ENCODE data around the gene IGFBP7.

The IGFBP7 gene

DNA sequence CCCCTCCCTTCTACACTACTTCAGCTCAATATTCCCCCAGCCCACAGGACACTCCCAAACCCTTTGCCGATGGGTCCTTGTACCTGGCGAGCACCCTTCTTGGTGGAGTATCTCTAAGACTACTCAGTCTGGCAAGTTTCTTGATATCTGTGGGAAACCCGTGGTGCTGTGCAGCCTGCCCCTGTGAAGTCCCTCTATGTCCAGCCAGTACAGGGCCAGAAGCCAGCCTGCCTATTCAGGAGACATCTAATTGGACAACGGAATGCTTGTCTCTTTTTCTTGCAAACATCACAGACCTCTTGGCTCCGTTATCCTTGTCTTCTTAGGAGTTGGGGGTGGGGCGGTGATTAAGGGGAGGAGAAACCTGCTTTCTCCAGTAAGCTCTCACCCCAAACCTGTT, 3.7 kb upstream of the IGFBP7 start:
- POLR2A ChIA-PET = no interaction called here
- no peak for TF ChIP-seq TARDBP (IDR thresholded peaks at IDR 0.05)
- CTCF ChIA-PET = interaction anchor here (2.1 kb wide), 1 partner anchor 75 kb away, joined by 5 read pairs; no protein-coding TSS in a partner anchor
- no peak for DNase-seq (ENCODE audit: extremely low spot score)

DNA sequence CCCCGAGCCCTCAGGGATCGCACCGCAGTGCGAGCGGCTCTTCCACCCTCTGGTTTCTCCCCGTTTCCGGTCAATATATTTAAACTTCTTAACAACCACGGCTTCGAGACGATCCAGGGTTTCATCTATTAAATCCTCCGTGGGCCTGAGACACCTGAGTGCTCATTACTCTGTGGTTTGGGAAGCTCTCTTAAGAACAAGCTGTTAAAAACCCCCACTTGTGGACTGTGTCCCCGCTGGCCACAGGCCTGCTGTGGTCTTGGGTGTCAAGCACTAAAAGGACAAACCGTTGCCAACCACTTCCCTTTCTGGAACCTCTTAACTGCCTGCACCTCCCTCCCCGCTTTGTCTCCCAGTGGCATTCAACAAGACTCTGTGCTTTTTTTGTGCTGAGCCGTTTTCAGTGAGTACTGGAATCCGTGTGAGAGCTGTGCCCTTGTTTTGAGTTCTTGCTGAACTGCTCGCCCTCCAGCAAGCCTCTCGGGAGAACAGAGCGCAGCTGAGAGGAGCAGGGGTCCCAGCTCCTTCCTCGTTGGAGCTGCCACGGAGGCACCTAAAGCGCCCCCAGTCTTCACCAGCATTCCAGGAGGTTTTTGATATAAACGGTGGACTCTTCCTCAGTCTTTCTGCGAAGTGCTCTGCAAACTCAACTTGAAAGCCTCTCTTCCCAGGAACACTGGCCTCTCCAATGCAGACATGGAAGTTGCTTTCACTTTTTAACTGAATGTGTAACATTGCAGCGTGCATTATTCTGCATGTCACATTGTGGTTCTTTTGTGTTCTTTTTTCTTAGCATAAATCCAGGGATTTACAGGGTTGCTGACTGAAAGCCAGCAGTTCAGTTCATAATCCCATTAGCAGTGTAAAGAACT, 691 bp upstream of the IGFBP7 start:
- TF ChIP-seq, protein P1, sequence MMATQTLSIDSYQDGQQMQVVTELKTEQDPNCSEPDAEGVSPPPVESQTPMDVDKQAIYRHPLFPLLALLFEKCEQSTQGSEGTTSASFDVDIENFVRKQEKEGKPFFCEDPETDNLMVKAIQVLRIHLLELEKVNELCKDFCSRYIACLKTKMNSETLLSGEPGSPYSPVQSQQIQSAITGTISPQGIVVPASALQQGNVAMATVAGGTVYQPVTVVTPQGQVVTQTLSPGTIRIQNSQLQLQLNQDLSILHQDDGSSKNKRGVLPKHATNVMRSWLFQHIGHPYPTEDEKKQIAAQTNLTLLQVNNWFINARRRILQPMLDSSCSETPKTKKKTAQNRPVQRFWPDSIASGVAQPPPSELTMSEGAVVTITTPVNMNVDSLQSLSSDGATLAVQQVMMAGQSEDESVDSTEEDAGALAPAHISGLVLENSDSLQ (IDR thresholded peaks at IDR 0.05) = no peak
- no peak for TF ChIP-seq L3MBTL2 (conservative IDR thresholded peaks at IDR 0.05)
- TF ChIP-seq HDGF (IDR thresholded peaks at IDR 0.05; ENCODE audit: borderline replicate concordance) = no peak
- no peak for TF ChIP-seq FOXA1 (IDR thresholded peaks at IDR 0.05)
- TF ChIP-seq ZNF384 (IDR thresholded peaks at IDR 0.05) = no peak
- no peak for TF ChIP-seq BHLHE40 (IDR thresholded peaks at IDR 0.05; ENCODE audit: borderline replicate concordance)
- TF ChIP-seq TARDBP (IDR thresholded peaks at IDR 0.05) = no peak
- no peak for TF ChIP-seq FOXK2 (IDR thresholded peaks at IDR 0.05)
- TF ChIP-seq SP1 (IDR thresholded peaks at IDR 0.05) = no peak
- ChIA-PET CTCF (no interaction called here), POLR2A (interaction anchor here (0.5 to 1.2 kb wide), 2 partner anchors 8 to 11 kb away, joined by 3 to 4 read pairs; no protein-coding TSS in a partner anchor)
- DNase-seq (ENCODE audit: extremely low spot score) = no peak

DNA sequence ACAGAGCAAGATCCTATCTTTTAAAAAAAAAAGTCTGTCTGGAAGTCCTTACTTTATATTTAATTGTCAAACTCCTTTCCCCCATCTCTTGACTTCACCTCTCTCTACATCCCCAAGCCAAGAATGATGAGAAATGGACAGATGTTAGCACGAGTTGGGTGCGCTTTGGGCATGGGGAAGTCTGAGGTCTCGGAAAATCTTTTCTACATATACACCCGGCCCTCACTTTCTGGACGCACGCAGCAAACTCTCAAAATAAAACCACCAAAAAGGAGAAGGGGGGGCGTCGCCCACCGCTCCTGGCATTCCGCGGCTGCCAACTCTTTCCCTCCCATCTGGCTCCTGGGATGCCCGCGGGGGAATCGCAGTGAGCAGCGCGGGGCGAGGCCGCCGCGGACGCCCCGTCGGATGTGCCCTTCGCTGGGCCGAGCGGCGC, 756 bp downstream of the IGFBP7 start:
- CTCF ChIA-PET = no interaction called here
- DNase-seq (ENCODE audit: extremely low spot score) = no peak
- TF ChIP-seq SP1 (IDR thresholded peaks at IDR 0.05) (no peak), FOXM1 (IDR thresholded peaks at IDR 0.05; ENCODE audit: borderline replicate concordance) (no peak), ELF4 (IDR thresholded peaks at IDR 0.05) (no peak), HDGF (IDR thresholded peaks at IDR 0.05; ENCODE audit: borderline replicate concordance) (no peak), L3MBTL2 (conservative IDR thresholded peaks at IDR 0.05) (no peak), CTBP1 (IDR thresholded peaks at IDR 0.05; ENCODE audit: borderline replicate concordance) (no peak), FOXK2 (IDR thresholded peaks at IDR 0.05) (no peak), NFRKB (IDR thresholded peaks at IDR 0.05) (no peak), TARDBP (IDR thresholded peaks at IDR 0.05) (no peak), BHLHE40 (IDR thresholded peaks at IDR 0.05; ENCODE audit: borderline replicate concordance) (no peak), ARNT (IDR thresholded peaks at IDR 0.05) (no peak), LEF1 (IDR thresholded peaks at IDR 0.05; ENCODE audit: borderline replicate concordance) (no peak), SUZ12 (IDR thresholded peaks at IDR 0.05) (no peak), FOXA1 (IDR thresholded peaks at IDR 0.05) (no peak), ZNF384 (IDR thresholded peaks at IDR 0.05) (no peak)
- TF ChIP-seq, protein P1 (IDR thresholded peaks at IDR 0.05) = no peak
- POLR2A ChIA-PET = no interaction called here

DNA sequence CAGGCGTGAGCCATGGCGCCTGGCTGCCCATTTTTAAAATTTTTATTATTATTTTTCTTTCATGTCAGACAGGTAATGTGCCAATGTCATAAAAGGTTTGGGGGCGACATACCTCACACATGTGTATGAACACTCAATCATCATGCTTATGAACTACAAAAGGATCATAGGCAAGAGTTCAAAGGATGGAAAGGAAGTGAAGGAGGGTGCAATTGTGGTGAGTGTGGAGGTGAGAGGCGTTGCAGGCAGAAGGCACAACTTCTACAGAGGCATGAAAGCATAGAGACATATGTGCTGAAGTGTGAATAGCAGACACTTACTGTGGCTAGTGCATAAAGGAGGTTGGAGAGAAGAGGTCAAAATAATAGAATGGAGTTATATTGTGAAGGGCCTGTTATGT, 4.0 kb downstream of the IGFBP7 start:
- ChIA-PET CTCF (no interaction called here), POLR2A (no interaction called here)
- no peak for DNase-seq (ENCODE audit: extremely low spot score)
- no peak for TF ChIP-seq ELF4 (IDR thresholded peaks at IDR 0.05)
- no peak for TF ChIP-seq TARDBP (IDR thresholded peaks at IDR 0.05)
- no peak for TF ChIP-seq NFRKB (IDR thresholded peaks at IDR 0.05)
- TF ChIP-seq CTBP1 (IDR thresholded peaks at IDR 0.05; ENCODE audit: borderline replicate concordance) = no peak
- no peak for TF ChIP-seq FOXK2 (IDR thresholded peaks at IDR 0.05)
- TF ChIP-seq HDGF (IDR thresholded peaks at IDR 0.05; ENCODE audit: borderline replicate concordance) = no peak
- TF ChIP-seq, protein P1 (IDR thresholded peaks at IDR 0.05) = no peak
- no peak for TF ChIP-seq LEF1 (IDR thresholded peaks at IDR 0.05; ENCODE audit: borderline replicate concordance)
- no peak for TF ChIP-seq SUZ12 (IDR thresholded peaks at IDR 0.05)
- no peak for TF ChIP-seq BHLHE40 (IDR thresholded peaks at IDR 0.05; ENCODE audit: borderline replicate concordance)
- no peak for TF ChIP-seq ZNF384 (IDR thresholded peaks at IDR 0.05)
- no peak for TF ChIP-seq ARNT (IDR thresholded peaks at IDR 0.05)
- no peak for TF ChIP-seq FOXA1 (IDR thresholded peaks at IDR 0.05)
- no peak for TF ChIP-seq SP1 (IDR thresholded peaks at IDR 0.05)
- TF ChIP-seq L3MBTL2 (conservative IDR thresholded peaks at IDR 0.05) = no peak

DNA sequence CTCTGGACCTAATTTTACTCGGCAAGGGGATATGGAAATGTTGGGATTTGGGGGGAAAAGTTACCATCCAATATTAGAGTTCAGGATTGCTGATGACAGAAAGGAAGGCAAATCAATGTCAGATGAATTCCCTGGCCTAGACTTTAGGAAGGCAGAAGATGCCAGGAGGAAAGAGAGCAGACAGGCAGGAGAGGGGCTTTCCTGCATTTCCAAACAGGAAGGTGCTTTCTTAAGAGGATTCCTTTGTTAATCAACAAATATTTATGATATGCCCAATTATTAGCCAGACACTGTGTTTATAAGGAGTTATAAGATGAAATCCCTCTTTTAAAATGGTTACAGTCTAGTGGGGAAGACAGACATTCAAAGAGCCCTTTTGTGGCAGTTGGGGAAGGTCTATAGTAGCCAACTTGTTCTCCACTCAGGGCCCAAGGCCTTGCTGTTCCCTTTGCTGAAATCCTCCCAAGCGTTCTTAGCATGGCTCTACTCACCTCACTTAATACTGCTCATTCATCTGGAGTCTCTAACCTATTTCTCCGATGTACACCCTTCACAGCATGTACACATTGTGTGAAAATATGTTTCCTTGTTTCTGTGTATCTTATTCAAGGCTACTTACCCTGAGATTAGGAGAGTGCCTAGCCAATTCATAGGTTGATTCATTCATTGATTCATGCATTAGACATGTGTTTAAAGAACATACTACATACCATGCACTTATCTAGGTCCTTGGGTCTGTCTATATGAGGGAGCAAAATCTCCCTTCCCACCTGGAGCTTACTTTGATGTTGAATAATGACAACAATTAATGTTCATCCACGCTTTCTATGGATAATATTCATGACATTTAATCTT, 5.3 kb downstream of the IGFBP7 start:
- no peak for DNase-seq (ENCODE audit: extremely low spot score)
- TF ChIP-seq LEF1 (IDR thresholded peaks at IDR 0.05; ENCODE audit: borderline replicate concordance) (no peak), CTBP1 (IDR thresholded peaks at IDR 0.05; ENCODE audit: borderline replicate concordance) (no peak), BHLHE40 (IDR thresholded peaks at IDR 0.05; ENCODE audit: borderline replicate concordance) (no peak), ELF4 (IDR thresholded peaks at IDR 0.05) (no peak), FOXA1 (IDR thresholded peaks at IDR 0.05) (no peak), FOXM1 (IDR thresholded peaks at IDR 0.05; ENCODE audit: borderline replicate concordance) (no peak), HDGF (IDR thresholded peaks at IDR 0.05; ENCODE audit: borderline replicate concordance) (no peak), NFRKB (IDR thresholded peaks at IDR 0.05) (no peak), TARDBP (IDR thresholded peaks at IDR 0.05) (no peak), SUZ12 (IDR thresholded peaks at IDR 0.05) (no peak), ZNF384 (IDR thresholded peaks at IDR 0.05) (no peak), FOXK2 (IDR thresholded peaks at IDR 0.05) (no peak), L3MBTL2 (conservative IDR thresholded peaks at IDR 0.05) (no peak), SP1 (IDR thresholded peaks at IDR 0.05) (no peak), ARNT (IDR thresholded peaks at IDR 0.05) (no peak)
- TF ChIP-seq, protein P1 (IDR thresholded peaks at IDR 0.05) = no peak
- ChIA-PET POLR2A (no interaction called here), CTCF (no interaction called here)
